GM21515 (cell line): ENCODE measurements around the gene SBF1.

Source experiments
- ATAC-seq: cut with Tn5 transposase; IDR thresholded peaks from one replicate; pipeline ENCODE4 v1.9.1; 2021; ENCODE audit not compliant: unreplicated experiment

The SBF1 gene

GRCh38 chr22:50506611-50507420 is 32.0 kb upstream of the SBF1 start:
- ATAC-seq = no peak

DNA sequence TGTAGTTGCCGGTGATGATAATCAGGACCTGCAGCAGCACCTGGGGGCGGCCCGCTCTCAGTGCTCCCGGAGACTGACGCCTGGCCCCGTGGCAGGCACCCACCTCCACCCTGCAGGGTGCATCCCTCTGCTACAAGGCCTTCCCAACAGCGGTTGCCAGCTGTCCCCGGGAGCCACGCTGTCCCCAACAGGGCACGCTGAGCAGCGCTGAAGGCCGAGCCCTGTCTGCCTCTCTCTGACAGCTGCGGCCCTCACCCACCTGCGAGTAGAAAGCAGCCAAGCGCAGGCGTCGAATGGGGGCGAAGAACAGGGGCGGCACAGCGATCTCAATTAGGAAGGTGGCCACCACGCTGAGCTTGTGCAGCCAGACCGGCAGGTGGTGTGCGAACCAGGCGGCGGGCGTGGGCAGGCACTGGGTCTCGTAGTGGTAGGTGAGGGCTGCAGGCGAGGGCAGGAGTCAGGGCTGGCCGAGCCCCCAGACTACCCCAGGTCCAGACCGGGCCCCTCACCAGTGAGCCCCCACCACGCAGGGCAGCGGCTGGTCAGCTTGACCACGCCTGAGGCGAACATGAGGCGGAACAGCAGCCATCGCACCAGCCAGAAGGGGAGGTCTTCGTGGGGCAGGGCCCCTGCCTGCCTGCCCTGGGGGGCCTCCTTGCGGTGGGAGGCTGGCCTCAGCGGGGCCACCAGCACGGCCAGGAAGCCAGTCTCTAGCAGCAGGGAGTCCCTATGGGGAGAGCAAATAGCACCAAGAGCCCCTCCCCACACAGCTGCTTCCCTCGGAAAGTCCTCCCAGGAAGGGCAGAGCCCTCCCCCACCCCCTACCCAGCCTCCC is 31.2 kb upstream of the SBF1 start:
- ATAC-seq = no peak

- ATAC-seq = no peak
Measured at GRCh38 chr22:50505276-50505775, 30.5 kb upstream of the SBF1 start.

DNA sequence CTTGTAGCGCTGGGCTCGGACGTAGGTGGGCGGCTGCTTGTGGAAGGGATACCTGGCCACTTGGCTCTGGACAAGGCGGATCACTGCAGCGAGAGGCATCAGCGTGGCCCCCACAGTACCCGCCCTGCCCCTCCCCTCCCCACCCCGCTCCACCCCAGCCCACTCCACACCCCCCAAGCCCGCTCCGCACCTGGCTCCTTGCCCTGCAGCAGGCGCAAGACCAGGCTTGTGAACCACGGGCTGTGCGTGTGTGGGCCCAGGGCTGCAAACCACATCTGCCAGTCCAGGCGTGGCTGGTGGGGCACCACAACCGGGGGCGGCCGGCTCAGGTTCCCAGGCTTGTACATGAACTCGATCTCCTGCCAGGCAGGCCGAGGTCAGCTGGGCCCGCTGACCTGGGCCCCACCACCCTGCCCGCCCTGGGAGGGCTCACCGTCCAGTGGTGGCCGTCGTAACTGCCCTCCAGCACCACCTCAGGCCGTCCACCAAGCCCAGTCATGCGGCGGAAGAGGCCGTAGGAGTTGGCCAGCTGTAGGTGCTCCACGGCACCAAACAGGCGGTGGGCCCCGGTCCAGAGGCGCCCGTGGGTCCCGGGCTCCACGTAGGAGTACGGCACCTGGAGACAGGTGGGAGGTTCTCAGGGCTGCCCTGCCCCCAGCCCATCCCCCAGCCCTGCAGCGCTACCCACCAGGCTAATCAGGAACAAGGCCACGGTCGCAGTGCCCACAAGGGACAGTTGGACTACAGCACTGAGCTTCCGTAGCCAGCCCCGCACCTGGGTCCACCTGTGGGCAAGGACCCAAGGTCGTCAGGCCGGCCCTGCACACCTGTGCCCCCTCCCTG is 29.8 kb upstream of the SBF1 start:
- no peak for ATAC-seq

GRCh38 chr22:50503475-50504145 is 28.8 kb upstream of the SBF1 start:
- no peak for ATAC-seq

GRCh38 chr22:50502628-50503474 is 28.0 kb upstream of the SBF1 start:
- ATAC-seq = no peak

GRCh38 chr22:50502096-50502495 is 27.3 kb upstream of the SBF1 start:
- no peak for ATAC-seq

- no peak for ATAC-seq
Measured at GRCh38 chr22:50500452-50500851, 25.6 kb upstream of the SBF1 start.

GRCh38 chr22:50498322-50498890 is 23.6 kb upstream of the SBF1 start:
- no peak for ATAC-seq

DNA sequence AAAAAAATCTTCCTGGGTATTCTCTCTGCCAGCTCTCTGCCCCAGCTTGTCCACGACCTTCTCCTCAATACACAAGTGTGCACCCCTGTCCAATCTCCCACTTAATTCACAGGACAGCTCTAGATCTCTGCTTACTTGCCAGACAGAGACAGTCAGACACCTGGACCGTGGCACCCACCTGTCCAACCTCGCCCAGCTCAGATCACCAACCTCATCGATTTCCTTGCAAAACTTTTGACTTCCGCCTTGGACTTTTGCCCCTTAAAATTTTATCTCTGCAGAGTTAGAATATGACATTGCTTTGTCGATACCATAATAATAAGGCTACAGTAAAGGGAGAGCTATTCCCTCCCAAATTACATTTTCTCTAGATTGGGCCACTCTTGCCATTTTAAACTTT is 22.3 kb upstream of the SBF1 start:
- no peak for ATAC-seq

DNA sequence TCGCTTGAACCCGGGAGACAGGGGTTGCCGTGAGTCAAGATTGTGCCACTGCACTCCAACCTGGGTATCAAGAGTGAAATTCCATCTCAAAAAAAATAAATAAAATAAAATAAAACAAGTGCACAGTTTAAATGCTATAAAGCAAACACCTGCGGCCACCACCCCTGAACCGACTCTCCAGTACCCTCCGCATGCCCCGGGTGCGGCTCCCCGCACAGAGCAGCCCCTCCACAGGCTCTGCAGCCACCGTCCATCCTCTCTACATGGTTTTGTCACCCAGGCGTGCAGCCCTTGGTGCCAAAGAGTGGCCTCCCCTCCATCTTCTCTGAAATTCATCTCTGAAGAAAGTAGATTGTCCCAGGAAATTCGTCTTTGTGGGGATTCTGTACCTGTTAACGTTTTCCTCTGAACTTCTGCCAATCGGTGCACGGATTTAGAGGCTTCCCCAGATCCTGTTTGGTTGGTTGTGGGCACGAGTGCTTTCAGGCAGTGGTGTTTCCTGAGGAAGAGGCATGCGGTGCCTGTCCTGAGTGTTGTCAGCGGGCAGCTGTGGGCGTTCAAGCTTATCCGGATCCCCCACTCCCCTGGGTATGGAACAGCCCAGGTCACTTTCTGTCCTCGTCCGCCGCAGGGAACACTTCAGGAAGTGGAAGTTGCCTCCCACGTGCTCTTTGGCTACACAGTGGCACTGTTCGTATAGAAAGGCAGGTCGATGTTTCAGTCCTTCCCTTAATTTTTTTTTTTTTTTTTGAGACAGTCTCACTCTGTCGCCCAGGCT is 15.9 kb upstream of the SBF1 start:
- ATAC-seq = no peak

DNA sequence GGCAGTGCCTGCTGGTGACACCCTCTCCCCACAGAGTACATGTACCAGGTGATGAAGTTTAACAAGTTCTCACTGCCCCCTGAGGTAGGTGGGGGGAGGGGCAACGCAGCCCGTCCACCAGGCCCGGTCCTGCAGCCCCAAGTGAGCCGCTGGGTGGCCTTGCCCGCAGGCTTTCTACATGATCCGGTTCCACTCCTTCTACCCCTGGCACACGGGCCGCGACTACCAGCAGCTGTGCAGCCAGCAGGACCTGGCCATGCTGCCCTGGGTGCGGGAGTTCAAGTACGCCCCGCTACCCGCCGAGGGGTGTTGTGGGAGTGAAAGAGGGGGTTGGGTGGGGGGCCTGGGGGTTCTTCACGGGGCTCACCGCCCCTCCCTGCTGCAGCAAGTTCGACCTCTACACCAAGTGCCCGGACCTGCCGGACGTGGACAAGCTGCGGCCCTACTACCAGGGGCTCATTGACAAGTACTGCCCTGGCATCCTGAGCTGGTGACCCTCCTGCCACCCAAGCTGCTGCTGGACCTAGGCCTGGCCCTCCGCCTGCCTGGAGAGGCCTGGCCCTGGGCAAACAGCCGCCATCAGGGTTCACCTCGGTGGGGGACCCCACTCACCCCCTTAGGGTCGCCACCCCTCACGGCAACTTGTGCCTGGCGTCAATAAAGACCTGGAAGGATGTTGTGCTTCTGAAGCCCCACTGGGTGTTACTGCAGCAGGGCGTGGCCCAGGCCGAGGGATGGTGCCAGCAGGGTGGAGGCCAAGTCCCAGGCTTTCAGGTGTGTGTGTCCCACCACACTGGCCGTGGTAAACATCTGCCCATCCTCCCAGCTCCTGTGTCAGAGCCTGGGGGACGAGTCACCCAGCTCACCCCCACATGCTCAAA is 14.8 kb upstream of the SBF1 start:
- no peak for ATAC-seq

DNA sequence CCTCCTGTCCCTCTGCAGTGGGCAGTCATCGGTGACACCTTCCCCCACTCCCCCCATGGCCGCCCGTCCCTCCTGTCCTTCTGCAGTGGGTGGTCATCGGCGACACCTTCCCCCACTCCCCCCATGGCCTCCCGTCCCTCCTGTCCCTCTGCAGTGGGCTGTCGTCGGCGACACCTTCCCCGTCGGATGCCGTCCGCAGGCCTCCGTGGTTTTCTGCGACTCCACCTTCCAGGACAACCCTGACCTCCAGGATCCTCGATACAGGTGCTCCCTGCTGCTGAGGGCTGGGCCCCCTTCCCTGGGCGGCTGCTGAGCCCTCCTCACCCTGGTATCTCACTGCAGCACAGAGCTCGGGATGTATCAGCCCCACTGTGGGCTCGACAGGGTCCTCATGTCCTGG is 14.1 kb upstream of the SBF1 start:
- ATAC-seq = no peak

GRCh38 chr22:50488006-50488677 is 13.3 kb upstream of the SBF1 start:
- no peak for ATAC-seq

- no peak for ATAC-seq
Measured at GRCh38 chr22:50487290-50488005, 12.6 kb upstream of the SBF1 start.

- no peak for ATAC-seq
Measured at GRCh38 chr22:50486561-50487289, 11.9 kb upstream of the SBF1 start, which contains the start of gene MIOX. TSS of gene MIOX (plus strand) at chr22:50486859. CDS start at chr22:50486898, 39 bp downstream.
